ENCODE data around the gene CCNE1.
A peak's percentile ranks its signal among the peaks of the same experiment; 100 is the strongest.

CCNE1 gene

GRCh38 chr19:29811125-29812079 lies at the start of gene CCNE1:
CCNE1 (plus strand) TSS chr19:29811991; CDS start chr19:29812556, 565 bp downstream.
- peak; percentile 99 for DNase-seq (ENCODE audit: low spot score)

- no peak for DNase-seq (ENCODE audit: low spot score)
These were observed 48.6 kb upstream of the CCNE1 start for GRCh38 chr19:29763196-29763595.

- peak; percentile 18 for DNase-seq (ENCODE audit: low spot score)
These were observed 47.4 kb upstream of the CCNE1 start for GRCh38 chr19:29764361-29764760.

GRCh38 chr19:29766100-29766499 lies 45.7 kb upstream of the CCNE1 start:
- DNase-seq (ENCODE audit: low spot score), result peak; percentile 9

- DNase-seq (ENCODE audit: low spot score), result peak; percentile 13
These were observed 44.6 kb upstream of the CCNE1 start for GRCh38 chr19:29767039-29767735.

GRCh38 chr19:29768166-29768565 lies 43.6 kb upstream of the CCNE1 start:
- peak; percentile 18 for DNase-seq (ENCODE audit: low spot score)

GRCh38 chr19:29769997-29770396 lies 41.8 kb upstream of the CCNE1 start:
- peak; percentile 10 for DNase-seq (ENCODE audit: low spot score)

- DNase-seq (ENCODE audit: low spot score), result no peak
These were observed 41.1 kb upstream of the CCNE1 start for GRCh38 chr19:29770648-29771047.

- DNase-seq (ENCODE audit: low spot score), result peak; percentile 84
These were observed 39.9 kb upstream of the CCNE1 start for GRCh38 chr19:29771708-29772414.

- peak; percentile 24 for DNase-seq (ENCODE audit: low spot score)
These were observed 39.1 kb upstream of the CCNE1 start for GRCh38 chr19:29772696-29773095.

GRCh38 chr19:29773141-29773540 lies 38.6 kb upstream of the CCNE1 start:
- peak; percentile 18 for DNase-seq (ENCODE audit: low spot score)

- DNase-seq (ENCODE audit: low spot score), result peak; percentile 25
These were observed 37.7 kb upstream of the CCNE1 start for GRCh38 chr19:29774126-29774525.

- DNase-seq (ENCODE audit: low spot score), result no peak
These were observed 33.9 kb upstream of the CCNE1 start for GRCh38 chr19:29777781-29778309.

- DNase-seq (ENCODE audit: low spot score), result no peak
These were observed 31.9 kb upstream of the CCNE1 start for GRCh38 chr19:29779921-29780320.

- no peak for DNase-seq (ENCODE audit: low spot score)
These were observed 30.2 kb upstream of the CCNE1 start for GRCh38 chr19:29781386-29782259.

- DNase-seq (ENCODE audit: low spot score), result no peak
These were observed 29.6 kb upstream of the CCNE1 start for GRCh38 chr19:29782260-29782580.

- no peak for DNase-seq (ENCODE audit: low spot score)
These were observed 28.1 kb upstream of the CCNE1 start for GRCh38 chr19:29783627-29784190.

- no peak for DNase-seq (ENCODE audit: low spot score)
These were observed 27.1 kb upstream of the CCNE1 start for GRCh38 chr19:29784598-29785223.

GRCh38 chr19:29785360-29785759 lies 26.4 kb upstream of the CCNE1 start:
- peak; percentile 17 for DNase-seq (ENCODE audit: low spot score)

GRCh38 chr19:29785955-29786589 lies 25.7 kb upstream of the CCNE1 start:
- DNase-seq (ENCODE audit: low spot score), result no peak

Data from D341Med (cell line).